GM06990 (cell line): ENCODE results near the gene SOX12.
"Not testable (repeated sequence)": the region's sequence is repeated elsewhere in the genome, so short reads cannot be mapped to it uniquely, and the experiment has no call there.

Experiments
- DNase-seq: peaks from one replicate; pipeline ENCODE4 v3.0.0-alpha.2; 2011; ENCODE audit not compliant: insufficient read length; ENCODE audit errors: extremely low read depth
- H3K27me3 ChIP-seq: replicated peaks from 2 replicates; pipeline ENCODE4 v1.6.0; 2011; ENCODE audit warnings: low read length; ENCODE audit not compliant: control insufficient read depth, insufficient read depth
- H3K36me3 ChIP-seq: 2 replicates; pipeline ENCODE4 v1.5.1; 2011; ENCODE audit warnings: low read length; ENCODE audit not compliant: control insufficient read depth, insufficient read depth
- H3K4me3 ChIP-seq: replicated peaks from 2 replicates; pipeline ENCODE4 v1.5.1; 2011; ENCODE audit warnings: low read depth, mild to moderate bottlenecking, control low read depth, low read length
- CTCF ChIP-seq: IDR thresholded peaks from 2 replicates; pipeline ENCODE4 v1.5.1; 2011; ENCODE audit warnings: low read length, control low read depth, mild to moderate bottlenecking, inconsistent platforms; ENCODE audit not compliant: insufficient read depth, poor library complexity, severe bottlenecking

SOX12 gene

GRCh38 chr20:353166-353565, 27.8 kb downstream of the SOX12 start:
- DNase-seq: no peak
- Histone ChIP-seq H3K4me3 (no peak overlapping the region), H3K27me3 (no peaks in the 10 kb centered on the region), H3K36me3 (no peaks in the 10 kb centered on the region)
- no peak for TF ChIP-seq CTCF

- peak; percentile 56 for DNase-seq
- peak; percentile 92 for TF ChIP-seq CTCF
- Histone ChIP-seq H3K4me3 (no peak overlapping the region), H3K27me3 (no peaks in the 10 kb centered on the region), H3K36me3 (no peaks in the 10 kb centered on the region)
Measured at GRCh38 chr20:354298-354977, 29.1 kb downstream of the SOX12 start.

DNA sequence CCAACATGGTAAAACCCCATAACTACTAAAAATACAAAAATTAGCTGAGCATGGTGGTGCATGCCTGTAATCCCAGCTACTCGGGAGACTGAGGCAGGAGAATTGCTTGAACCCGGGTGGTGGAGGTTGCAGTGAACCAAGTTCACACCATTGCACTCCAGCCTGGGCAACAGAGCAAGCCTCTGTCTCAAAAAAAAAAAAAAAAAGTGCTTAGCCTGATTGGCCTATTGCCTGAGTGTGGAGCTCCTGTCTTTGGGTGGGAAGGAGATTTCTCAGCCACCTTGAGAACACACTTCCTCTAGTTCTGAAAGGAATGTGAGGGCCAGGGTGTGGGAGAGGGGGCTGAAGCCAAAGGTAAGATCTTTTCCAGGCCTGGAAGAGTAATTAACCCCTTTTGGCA, 30.8 kb downstream of the SOX12 start:
- not testable (repeated sequence) for H3K36me3 ChIP-seq, H3K27me3 ChIP-seq, H3K4me3 ChIP-seq, DNase-seq

- Histone ChIP-seq H3K4me3 (no peak overlapping the region), H3K36me3 (no peaks in the 10 kb centered on the region), H3K27me3 (no peaks in the 10 kb centered on the region)
- TF ChIP-seq CTCF: no peak
- no peak for DNase-seq
Measured at GRCh38 chr20:356745-357144, 31.4 kb downstream of the SOX12 start.

GRCh38 chr20:358891-359555, 33.7 kb downstream of the SOX12 start:
- TF ChIP-seq CTCF: no peak
- Histone ChIP-seq H3K27me3 (no peaks in the 10 kb centered on the region), H3K4me3 (no peak overlapping the region), H3K36me3 (no peaks in the 10 kb centered on the region)
- DNase-seq: no peak

GRCh38 chr20:361561-361960, 36.2 kb downstream of the SOX12 start:
- no peak for DNase-seq
- Histone ChIP-seq H3K36me3 (no peaks in the 10 kb centered on the region), H3K4me3 (no peak overlapping the region), H3K27me3 (no peaks in the 10 kb centered on the region)
- no peak for TF ChIP-seq CTCF
